K562 (cell line): ENCODE data around the gene ABITRAM. TPM values are rescaled to one million over a fixed set of nuclear protein-coding genes. Genes with fewer than 3 reads are reported as not detected.

Experiments
- ATAC-seq: fragments of 200-7000 bp; cut with Tn5 transposase; 3 replicates; pipeline ENCODE4 v1.9.1; 2020; ENCODE audit warnings: moderate library complexity
- BruUV-seq: library from RNA; stranded (reverse); fragments of 400-500 nt; replicated peaks from 2 replicates; lab custom pipeline; 2021; lab: Mats Ljungman, UMichigan
- CTCF ChIA-PET: fragments of 300-600 bp; formaldehyde crosslinking; extraction: SDS; loops from one replicate; lab custom pipeline; 2021; ENCODE audit warnings: low intra/inter-chr PET ratio; lab: Yijun Ruan, JAX
- POLR2A ChIA-PET: fragments of 300-600, 350-650 bp; sonication (Branson Sonifier 250); formaldehyde crosslinking; extraction: SDS; loops from one replicate; lab custom pipeline; 2021; ENCODE audit warnings: antibody characterized with exemption, inconsistent platforms; lab: Yijun Ruan, JAX
- DNase-seq, 4 experiments: peaks; one replicate each; pipeline versions ENCODE4 v3.0.0 to v3.0.0-alpha.2; 2011 to 2018; ENCODE audit warnings: low spot score in 3 of 4, mixed read lengths in 3 of 4; ENCODE audit errors: extremely low read depth in 1 of 4
- FAIRE-seq: peaks from 2 replicates; lab custom pipeline; 2011; peaks lifted over from hg19 to GRCh38; lab: Jason Lieb, UNC
- H2AFZ ChIP-seq: 2 replicates; pipeline ENCODE4 v1.6.0; 2011; ENCODE audit warnings: low read depth, low read length, control low read depth, inconsistent platforms
- H3K27ac ChIP-seq: fragments of 200-600 bp; 3 replicates; pipeline ENCODE4 v1.8.0; 2011; ENCODE audit warnings: low read depth, mild to moderate bottlenecking, control low read depth, inconsistent platforms, low read length, moderate library complexity, mixed read lengths; ENCODE audit errors: extremely low read depth
- H3K27me3 ChIP-seq, 2 experiments: fragments of 300-600 bp in 1 of 2; 2 replicates in 1 of 2; 3 replicates in 1 of 2; pipeline versions ENCODE4 v1.6.0 to v1.8.0; 2011; ENCODE audit warnings: inconsistent platforms in 2 of 2, low read length in 2 of 2, mild to moderate bottlenecking in 1 of 2, mixed read lengths in 1 of 2, moderate library complexity in 1 of 2; ENCODE audit not compliant: control insufficient read depth in 2 of 2, insufficient read depth in 2 of 2
- H3K36me3 ChIP-seq: fragments of 300-600 bp; 3 replicates; pipeline ENCODE4 v1.8.0; 2011; ENCODE audit warnings: mild to moderate bottlenecking, low read length, inconsistent platforms; ENCODE audit not compliant: control insufficient read depth, insufficient read depth
- H3K4me1 ChIP-seq, 2 experiments: fragments of 200-600 bp in 1 of 2; replicated peaks in 1 of 2; 2 replicates in 1 of 2; 3 replicates in 1 of 2; pipeline versions ENCODE4 v1.5.1 to v1.8.0; 2011; ENCODE audit warnings: inconsistent platforms in 2 of 2, low read length in 2 of 2, mild to moderate bottlenecking in 1 of 2, mixed read lengths in 1 of 2, moderate library complexity in 1 of 2; ENCODE audit not compliant: control insufficient read depth in 2 of 2, insufficient read depth in 2 of 2
- H3K4me2 ChIP-seq: 2 replicates; pipeline ENCODE4 v1.6.1; 2011; ENCODE audit warnings: low read length, control low read depth, inconsistent platforms, mixed read lengths; ENCODE audit not compliant: insufficient read depth
- H3K4me3 ChIP-seq: fragments of 200-600 bp; sonication (generic), shearing (Covaris generic); 2 replicates; pipeline ENCODE4 v1.5.1; 2016; ENCODE audit warnings: control low read depth, inconsistent platforms
- H3K79me2 ChIP-seq: fragments of 200-600 bp; 3 replicates; pipeline ENCODE4 v1.8.0; 2011; ENCODE audit warnings: low read length, inconsistent platforms; ENCODE audit not compliant: control insufficient read depth, insufficient read depth
- H3K9ac ChIP-seq, 2 experiments: 2 replicates each; pipeline versions ENCODE4 v1.6.0 to v1.6.1; 2011; ENCODE audit warnings: low read depth in 2 of 2, low read length in 2 of 2, control low read depth in 1 of 2, inconsistent platforms in 1 of 2, mild to moderate bottlenecking in 1 of 2, mixed read lengths in 1 of 2; ENCODE audit not compliant: insufficient read depth in 1 of 2
- H3K9me1 ChIP-seq: one replicate; pipeline ENCODE4 v1.6.0; 2011; ENCODE audit warnings: inconsistent platforms, mild to moderate bottlenecking, low read length, moderate library complexity; ENCODE audit not compliant: control insufficient read depth, insufficient read depth
- H3K9me3 ChIP-seq: replicated peaks from 2 replicates; pipeline ENCODE4 v1.5.1; 2011; ENCODE audit warnings: low read depth, low read length, inconsistent platforms; ENCODE audit not compliant: control insufficient read depth, insufficient read depth
- H4K20me1 ChIP-seq: replicated peaks from 2 replicates; pipeline ENCODE4 v1.6.1; 2011; ENCODE audit warnings: low read length, inconsistent platforms, mixed read lengths; ENCODE audit not compliant: control insufficient read depth, insufficient read depth
- CHD1 ChIP-seq: fragments of 200-600 bp; sonication (generic); IDR thresholded peaks from one replicate; pipeline ENCODE4 v1.6.1; 2012; ENCODE audit warnings: mild to moderate bottlenecking, moderate library complexity, low read length, inconsistent platforms
- PHTF2 ChIP-seq: fragments of 250-450 bp; sonication (Bioruptor Pico); IDR thresholded peaks from 2 replicates; pipeline ENCODE4 v1.5.0; 2021; ENCODE audit warnings: mild to moderate bottlenecking
- RBM39 ChIP-seq: fragments of 200-400 bp; formaldehyde crosslinking; optimal IDR thresholded peaks from 2 replicates; pipeline ENCODE3; 2018; ENCODE audit warnings: low read depth, low read length
- TRIM28 ChIP-seq: fragments of 450-650 bp; IDR thresholded peaks from 2 replicates; pipeline ENCODE4 v1.6.1; 2017
- ZNF57 ChIP-seq: fragments of 450-650 bp; formaldehyde crosslinking; IDR thresholded peaks from 2 replicates; pipeline ENCODE4 v1.4.0; 2020; ENCODE audit warnings: mild to moderate bottlenecking, moderate library complexity
- WGBS: fragments of 100-300 bp; shearing (Covaris generic); methylation state at CpG from one replicate; pipeline ENCODE4 v1.1.6; 2016; ENCODE audit warnings: low coverage, mixed read lengths; ENCODE audit not compliant: insufficient coverage; ENCODE audit errors: missing lambda C conversion rate; 5-methylcytosine and 5-hydroxymethylcytosine counted together
- in situ Hi-C: fragments of 300-500 bp; cut with MboI; formaldehyde crosslinking; loops from 4 replicates; pipeline ENCODE4 v1.15.0; 2018; ENCODE audit warnings: inconsistent platforms, mixed read lengths
- intact Hi-C: fragments of 100-400 bp; cut with micrococcal nuclease; formaldehyde crosslinking; loops from 2 replicates; pipeline ENCODE4 v1.14.2; 2022
- polyA plus RNA-seq, 8 experiments: library from polyadenylated mRNA; depleted of rRNA in 4 of 8; stranded (reverse) in 5 of 8; unstranded in 3 of 8; fragments of >200 nt; fragmentation: Nextera tagmentation in 2 of 8; fragmentation: Illumina TruSeq in 1 of 8; extraction: Ambion mirVana in 2 of 8; extraction: Trizol in 1 of 8; gene quantifications; 2 replicates each; pipeline versions ENCODE4 v1.2.1 to v1.2.3, GENCODE V29; 2011 to 2014; ENCODE audit warnings: inconsistent platforms in 1 of 8, missing spikeins in 1 of 8
- total RNA-seq, 7 experiments: library from RNA; depleted of rRNA in 6 of 7; stranded (reverse); fragments of >200 nt in 6 of 7; fragmentation: Illumina TruSeq in 2 of 7; extraction: Trizol in 2 of 7; gene quantifications; 2 replicates each; pipeline versions ENCODE4 v1.2.1 to v1.2.3, GENCODE V29; 2011 to 2021; ENCODE audit warnings: low replicate concordance in 1 of 7
- TF ChIP-seq, protein P1 (sequence below): fragments of 200-800 bp; sonication (Bioruptor generic); IDR thresholded peaks from 2 replicates; pipeline ENCODE4 v1.6.1; 2016; ENCODE audit warnings: missing genetic modification characterization, missing compliant biosample characterization
- TF ChIP-seq, protein P2 (sequence below): fragments of 150-350 bp; IDR thresholded peaks from 2 replicates; pipeline ENCODE4 v1.6.1; 2014; ENCODE audit warnings: low read depth, mild to moderate bottlenecking, low read length, borderline replicate concordance
- TF ChIP-seq, protein P3 (sequence below): sonication (generic); formaldehyde crosslinking; IDR thresholded peaks from 2 replicates; pipeline ENCODE4 v1.8.0; 2022; ENCODE audit warnings: mild to moderate bottlenecking, missing genetic modification reagents
- TF ChIP-seq, protein P4 (sequence below): fragments of 250-450 bp; sonication (Bioruptor Pico); IDR thresholded peaks from 2 replicates; pipeline ENCODE4 v1.5.0; 2021; ENCODE audit warnings: mild to moderate bottlenecking, borderline replicate concordance

ABITRAM gene
- total and polyA plus RNA-seq, 9 of the 15 experiments (the other 6 are each of a cell fraction or from before 2014, with no cell fraction given): 8.9 to 47.6 (median 28.4) TPM

DNA sequence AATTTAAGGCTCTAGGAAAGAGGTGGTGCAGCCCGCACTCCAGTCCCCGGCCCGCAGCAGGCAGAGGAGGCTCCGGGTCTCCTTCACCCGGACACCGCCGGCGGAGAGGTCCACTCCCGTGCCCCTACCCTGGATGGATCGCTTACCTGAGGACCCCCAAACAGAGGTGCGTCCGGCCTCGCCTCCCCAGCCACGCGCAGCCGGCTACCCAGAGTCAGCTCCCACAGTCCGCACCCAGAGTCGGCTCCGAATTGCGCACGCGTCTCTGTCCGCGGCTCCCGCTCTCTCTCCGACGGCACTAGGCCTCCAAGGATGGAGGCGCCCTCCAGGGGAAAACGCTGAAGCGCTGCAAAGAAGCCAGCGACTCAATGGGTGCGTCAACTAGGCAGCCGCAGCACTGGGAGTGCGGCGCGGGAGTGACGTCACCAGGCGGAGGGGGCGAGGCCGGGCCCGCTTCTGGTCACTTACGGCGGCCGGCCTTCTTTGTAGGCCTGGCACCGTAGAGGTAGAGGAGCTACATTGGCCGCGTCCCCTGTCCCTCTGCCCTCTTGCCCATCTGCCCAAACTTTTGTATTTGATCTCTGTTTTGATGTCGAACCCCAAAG lies 380 bp upstream of the ABITRAM start, which contains the start of gene ELP1:
Gene ELP1, minus strand, starts transcription at position 407 of the 605 bp plus-strand sequence. CDS start 2,978 bp downstream, outside the sequence.
- no TSS peak for BruUV-seq
- intact Hi-C loops (loop anchor here (5.0 kb wide), 2 partner anchors 78 to 263 kb away; partner anchors contain the start of gene CTNNAL1), in situ Hi-C loops (no loop called here)
- Histone ChIP-seq H3K9ac (peak within 1 kb of the TSS; percentile 83 to 94), H2AFZ (peak within 1 kb of the TSS; percentile 97), H3K27ac (peak within 1 kb of the TSS; percentile 79), H3K4me3 (peak within 1 kb of the TSS; percentile 86), H3K79me2 (peaks cover 47% of the 10 kb centered on the region), H3K9me3 (no peaks in the 10 kb centered on the region), H3K36me3 (peaks cover 46% of the 10 kb centered on the region), H3K9me1 (no peaks in the 10 kb centered on the region), H3K4me1 (peaks cover 0 to 12% of the 10 kb centered on the region in 2 experiments; a peak in 4 of 5 replicates), H4K20me1 (no peaks in the 10 kb centered on the region), H3K4me2 (peak within 1 kb of the TSS; percentile 99), H3K27me3 (no peaks in the 10 kb centered on the region)
- DNase-seq (peak; percentile 90 to 97 (median 92)), FAIRE-seq (peak; percentile 92), ATAC-seq (peak; percentile 95)
- ChIA-PET CTCF (no interaction called here), POLR2A (interaction anchor here (0.5 kb wide), 2 partner anchors 19 to 44 kb away, joined by 3 read pairs; no protein-coding TSS in a partner anchor)
- under 1% methylated on average over 45 of the region's 48 CpGs for WGBS
- TF ChIP-seq ZNF57 (CRISPR knock-in tag) (no peak), TRIM28 (peak; percentile 69; the same call in 1 of the 2 replicates), RBM39 (no peak), PHTF2 (no peak), CHD1 (no peak)
- TF ChIP-seq, protein P1, sequence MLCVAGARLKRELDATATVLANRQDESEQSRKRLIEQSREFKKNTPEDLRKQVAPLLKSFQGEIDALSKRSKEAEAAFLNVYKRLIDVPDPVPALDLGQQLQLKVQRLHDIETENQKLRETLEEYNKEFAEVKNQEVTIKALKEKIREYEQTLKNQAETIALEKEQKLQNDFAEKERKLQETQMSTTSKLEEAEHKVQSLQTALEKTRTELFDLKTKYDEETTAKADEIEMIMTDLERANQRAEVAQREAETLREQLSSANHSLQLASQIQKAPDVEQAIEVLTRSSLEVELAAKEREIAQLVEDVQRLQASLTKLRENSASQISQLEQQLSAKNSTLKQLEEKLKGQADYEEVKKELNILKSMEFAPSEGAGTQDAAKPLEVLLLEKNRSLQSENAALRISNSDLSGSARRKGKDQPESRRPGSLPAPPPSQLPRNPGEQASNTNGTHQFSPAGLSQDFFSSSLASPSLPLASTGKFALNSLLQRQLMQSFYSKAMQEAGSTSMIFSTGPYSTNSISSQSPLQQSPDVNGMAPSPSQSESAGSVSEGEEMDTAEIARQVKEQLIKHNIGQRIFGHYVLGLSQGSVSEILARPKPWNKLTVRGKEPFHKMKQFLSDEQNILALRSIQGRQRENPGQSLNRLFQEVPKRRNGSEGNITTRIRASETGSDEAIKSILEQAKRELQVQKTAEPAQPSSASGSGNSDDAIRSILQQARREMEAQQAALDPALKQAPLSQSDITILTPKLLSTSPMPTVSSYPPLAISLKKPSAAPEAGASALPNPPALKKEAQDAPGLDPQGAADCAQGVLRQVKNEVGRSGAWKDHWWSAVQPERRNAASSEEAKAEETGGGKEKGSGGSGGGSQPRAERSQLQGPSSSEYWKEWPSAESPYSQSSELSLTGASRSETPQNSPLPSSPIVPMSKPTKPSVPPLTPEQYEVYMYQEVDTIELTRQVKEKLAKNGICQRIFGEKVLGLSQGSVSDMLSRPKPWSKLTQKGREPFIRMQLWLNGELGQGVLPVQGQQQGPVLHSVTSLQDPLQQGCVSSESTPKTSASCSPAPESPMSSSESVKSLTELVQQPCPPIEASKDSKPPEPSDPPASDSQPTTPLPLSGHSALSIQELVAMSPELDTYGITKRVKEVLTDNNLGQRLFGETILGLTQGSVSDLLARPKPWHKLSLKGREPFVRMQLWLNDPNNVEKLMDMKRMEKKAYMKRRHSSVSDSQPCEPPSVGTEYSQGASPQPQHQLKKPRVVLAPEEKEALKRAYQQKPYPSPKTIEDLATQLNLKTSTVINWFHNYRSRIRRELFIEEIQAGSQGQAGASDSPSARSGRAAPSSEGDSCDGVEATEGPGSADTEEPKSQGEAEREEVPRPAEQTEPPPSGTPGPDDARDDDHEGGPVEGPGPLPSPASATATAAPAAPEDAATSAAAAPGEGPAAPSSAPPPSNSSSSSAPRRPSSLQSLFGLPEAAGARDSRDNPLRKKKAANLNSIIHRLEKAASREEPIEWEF (CRISPR knock-in tag): no peak
- TF ChIP-seq, protein P2, sequence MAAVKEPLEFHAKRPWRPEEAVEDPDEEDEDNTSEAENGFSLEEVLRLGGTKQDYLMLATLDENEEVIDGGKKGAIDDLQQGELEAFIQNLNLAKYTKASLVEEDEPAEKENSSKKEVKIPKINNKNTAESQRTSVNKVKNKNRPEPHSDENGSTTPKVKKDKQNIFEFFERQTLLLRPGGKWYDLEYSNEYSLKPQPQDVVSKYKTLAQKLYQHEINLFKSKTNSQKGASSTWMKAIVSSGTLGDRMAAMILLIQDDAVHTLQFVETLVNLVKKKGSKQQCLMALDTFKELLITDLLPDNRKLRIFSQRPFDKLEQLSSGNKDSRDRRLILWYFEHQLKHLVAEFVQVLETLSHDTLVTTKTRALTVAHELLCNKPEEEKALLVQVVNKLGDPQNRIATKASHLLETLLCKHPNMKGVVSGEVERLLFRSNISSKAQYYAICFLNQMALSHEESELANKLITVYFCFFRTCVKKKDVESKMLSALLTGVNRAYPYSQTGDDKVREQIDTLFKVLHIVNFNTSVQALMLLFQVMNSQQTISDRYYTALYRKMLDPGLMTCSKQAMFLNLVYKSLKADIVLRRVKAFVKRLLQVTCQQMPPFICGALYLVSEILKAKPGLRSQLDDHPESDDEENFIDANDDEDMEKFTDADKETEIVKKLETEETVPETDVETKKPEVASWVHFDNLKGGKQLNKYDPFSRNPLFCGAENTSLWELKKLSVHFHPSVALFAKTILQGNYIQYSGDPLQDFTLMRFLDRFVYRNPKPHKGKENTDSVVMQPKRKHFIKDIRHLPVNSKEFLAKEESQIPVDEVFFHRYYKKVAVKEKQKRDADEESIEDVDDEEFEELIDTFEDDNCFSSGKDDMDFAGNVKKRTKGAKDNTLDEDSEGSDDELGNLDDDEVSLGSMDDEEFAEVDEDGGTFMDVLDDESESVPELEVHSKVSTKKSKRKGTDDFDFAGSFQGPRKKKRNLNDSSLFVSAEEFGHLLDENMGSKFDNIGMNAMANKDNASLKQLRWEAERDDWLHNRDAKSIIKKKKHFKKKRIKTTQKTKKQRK: no peak
- TF ChIP-seq, protein P3, sequence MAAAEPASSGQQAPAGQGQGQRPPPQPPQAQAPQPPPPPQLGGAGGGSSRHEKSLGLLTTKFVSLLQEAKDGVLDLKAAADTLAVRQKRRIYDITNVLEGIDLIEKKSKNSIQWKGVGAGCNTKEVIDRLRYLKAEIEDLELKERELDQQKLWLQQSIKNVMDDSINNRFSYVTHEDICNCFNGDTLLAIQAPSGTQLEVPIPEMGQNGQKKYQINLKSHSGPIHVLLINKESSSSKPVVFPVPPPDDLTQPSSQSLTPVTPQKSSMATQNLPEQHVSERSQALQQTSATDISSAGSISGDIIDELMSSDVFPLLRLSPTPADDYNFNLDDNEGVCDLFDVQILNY (CRISPR knock-in tag): no peak
- TF ChIP-seq, protein P4, sequence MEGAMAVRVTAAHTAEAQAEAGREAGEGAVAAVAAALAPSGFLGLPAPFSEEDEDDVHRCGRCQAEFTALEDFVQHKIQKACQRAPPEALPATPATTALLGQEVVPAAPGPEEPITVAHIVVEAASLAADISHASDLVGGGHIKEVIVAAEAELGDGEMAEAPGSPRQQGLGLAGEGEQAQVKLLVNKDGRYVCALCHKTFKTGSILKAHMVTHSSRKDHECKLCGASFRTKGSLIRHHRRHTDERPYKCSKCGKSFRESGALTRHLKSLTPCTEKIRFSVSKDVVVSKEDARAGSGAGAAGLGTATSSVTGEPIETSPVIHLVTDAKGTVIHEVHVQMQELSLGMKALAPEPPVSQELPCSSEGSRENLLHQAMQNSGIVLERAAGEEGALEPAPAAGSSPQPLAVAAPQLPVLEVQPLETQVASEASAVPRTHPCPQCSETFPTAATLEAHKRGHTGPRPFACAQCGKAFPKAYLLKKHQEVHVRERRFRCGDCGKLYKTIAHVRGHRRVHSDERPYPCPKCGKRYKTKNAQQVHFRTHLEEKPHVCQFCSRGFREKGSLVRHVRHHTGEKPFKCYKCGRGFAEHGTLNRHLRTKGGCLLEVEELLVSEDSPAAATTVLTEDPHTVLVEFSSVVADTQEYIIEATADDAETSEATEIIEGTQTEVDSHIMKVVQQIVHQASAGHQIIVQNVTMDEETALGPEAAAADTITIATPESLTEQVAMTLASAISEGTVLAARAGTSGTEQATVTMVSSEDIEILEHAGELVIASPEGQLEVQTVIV (CRISPR knock-in tag): no peak
